Endothelial cell of umbilical vein (primary cell): Measurements from ENCODE around the gene MPZ. TPM values are rescaled to one million over a fixed set of nuclear protein-coding genes. Genes with fewer than 3 reads are reported as not detected.
A peak's percentile ranks its signal among the peaks of the same experiment; 100 is the strongest.

Experiments
- BruUV-seq: library from RNA; stranded (reverse); fragments of 400-500 nt; replicated peaks from 2 replicates; lab custom pipeline; 2021; lab: Mats Ljungman, UMichigan
- CTCF ChIA-PET: fragments of 300-600, 350-600 bp; sonication (Branson Sonifier 250); formaldehyde crosslinking; loops from one replicate; lab custom pipeline; 2021; ENCODE audit warnings: antibody characterized with exemption, inconsistent platforms; lab: Charles Lee
- POLR2A ChIA-PET: fragments of 300-600, 350-600 bp; sonication (Branson Sonifier 250); formaldehyde crosslinking; loops from one replicate; lab custom pipeline; 2021; ENCODE audit warnings: antibody characterized with exemption, inconsistent platforms; lab: Charles Lee
- DNase-seq: peaks from one replicate; pipeline ENCODE4 v3.0.0-alpha.2; 2011; ENCODE audit warnings: low read depth, low spot score
- FAIRE-seq: peaks from 2 replicates; lab custom pipeline; 2011; peaks lifted over from hg19 to GRCh38; lab: Jason Lieb, UNC
- H2AFZ ChIP-seq: 2 replicates; pipeline ENCODE4 v1.6.0; 2012; ENCODE audit warnings: low read depth, low read length, control low read depth, inconsistent platforms
- H3K27ac ChIP-seq: 2 replicates; pipeline ENCODE4 v1.5.1; 2011; ENCODE audit warnings: low read depth, mild to moderate bottlenecking, control low read depth, low read length, moderate library complexity; ENCODE audit not compliant: insufficient read depth
- H3K27me3 ChIP-seq, 2 experiments: 2 replicates each; pipeline versions ENCODE4 v1.6.0 to v1.6.1; 2011; ENCODE audit warnings: low read length in 2 of 2, mixed read lengths in 1 of 2; ENCODE audit not compliant: control insufficient read depth in 2 of 2, insufficient read depth in 2 of 2
- H3K36me3 ChIP-seq, 2 experiments: 2 replicates in 1 of 2; 3 replicates in 1 of 2; pipeline ENCODE4 v1.5.1; 2011; ENCODE audit warnings: low read length in 2 of 2, mild to moderate bottlenecking in 1 of 2, moderate library complexity in 1 of 2; ENCODE audit not compliant: control insufficient read depth in 2 of 2, insufficient read depth in 2 of 2; ENCODE audit errors: extremely low read depth in 1 of 2
- H3K4me1 ChIP-seq: 3 replicates; pipeline ENCODE4 v1.5.1; 2011; ENCODE audit warnings: mild to moderate bottlenecking, low read length; ENCODE audit not compliant: control insufficient read depth, insufficient read depth; ENCODE audit errors: extremely low read depth
- H3K4me2 ChIP-seq: 2 replicates; pipeline ENCODE4 v1.6.1; 2011; ENCODE audit warnings: low read length, control low read depth, mixed read lengths; ENCODE audit not compliant: insufficient read depth
- H3K4me3 ChIP-seq, 3 experiments: fragments of 200-600 bp in 1 of 3; sonication (generic), shearing (Covaris generic) in 1 of 3; replicated peaks in 1 of 3; 2 replicates each; pipeline ENCODE4 v1.5.1; 2011 to 2016; ENCODE audit warnings: control low read depth in 3 of 3, low read length in 3 of 3, mild to moderate bottlenecking in 2 of 3, inconsistent platforms in 1 of 3, low read depth in 1 of 3, moderate library complexity in 1 of 3; ENCODE audit not compliant: insufficient read depth in 1 of 3
- H3K79me2 ChIP-seq: 2 replicates; pipeline ENCODE4 v1.6.0; 2012; ENCODE audit warnings: low read length, inconsistent platforms; ENCODE audit not compliant: control insufficient read depth, insufficient read depth
- H3K9ac ChIP-seq: replicated peaks from 2 replicates; pipeline ENCODE3; 2011; ENCODE audit warnings: low read length, control low read depth; ENCODE audit not compliant: insufficient read depth; ENCODE audit errors: extremely low read depth
- H3K9me1 ChIP-seq: replicated peaks from 3 replicates; pipeline ENCODE4 v1.6.0; 2011; ENCODE audit warnings: mild to moderate bottlenecking, low read length; ENCODE audit not compliant: control insufficient read depth, insufficient read depth; ENCODE audit errors: extremely low read depth
- H3K9me3 ChIP-seq: replicated peaks from 2 replicates; pipeline ENCODE4 v1.5.1; 2012; ENCODE audit warnings: low read length, inconsistent platforms; ENCODE audit not compliant: control insufficient read depth, insufficient read depth
- H4K20me1 ChIP-seq: replicated peaks from 2 replicates; pipeline ENCODE3; 2011; ENCODE audit warnings: mild to moderate bottlenecking, low read length; ENCODE audit not compliant: control insufficient read depth, insufficient read depth; ENCODE audit errors: extremely low read depth
- CTCF ChIP-seq, 2 donors: IDR thresholded peaks; 1 replicate in 1 of 2; 2 replicates in 1 of 2; pipeline ENCODE4 v1.5.1; 2011; ENCODE audit warnings: low read length in 2 of 2, mild to moderate bottlenecking in 2 of 2, moderate library complexity in 2 of 2, control low read depth in 1 of 2, inconsistent platforms in 1 of 2, low read depth in 1 of 2; ENCODE audit not compliant: insufficient read depth in 1 of 2; ENCODE audit errors: extremely low read depth in 1 of 2
- EZH2 ChIP-seq: IDR thresholded peaks from 2 replicates; pipeline ENCODE4 v1.6.1; 2012; ENCODE audit warnings: borderline replicate concordance, low read depth, mild to moderate bottlenecking, moderate library complexity, low read length, inconsistent platforms; ENCODE audit not compliant: severe bottlenecking
- FOS ChIP-seq: IDR thresholded peaks from 2 replicates; pipeline ENCODE4 v1.6.1; 2011; ENCODE audit warnings: mild to moderate bottlenecking, low read length, moderate library complexity, borderline replicate concordance; ENCODE audit not compliant: insufficient read depth
- GATA2 ChIP-seq: IDR thresholded peaks from 2 replicates; pipeline ENCODE4 v1.7.0; 2011; ENCODE audit warnings: low read depth, mild to moderate bottlenecking, moderate library complexity, mixed read lengths, low read length; ENCODE audit not compliant: insufficient read length, insufficient read depth
- JUN ChIP-seq: IDR thresholded peaks from 2 replicates; pipeline ENCODE4 v1.6.1; 2011; ENCODE audit warnings: borderline replicate concordance, low read depth; ENCODE audit not compliant: insufficient read length, insufficient read depth
- MAX ChIP-seq: IDR thresholded peaks from 2 replicates; pipeline ENCODE4 v1.6.1; 2011; ENCODE audit not compliant: insufficient read depth, insufficient read length
- MYC ChIP-seq: IDR thresholded peaks from one replicate; pipeline ENCODE4 v1.6.1; 2011; ENCODE audit warnings: mild to moderate bottlenecking, low read depth, low read length
- POLR2A ChIP-seq: IDR thresholded peaks from 2 replicates; pipeline ENCODE4 v1.6.1; 2012; ENCODE audit warnings: low read depth, mild to moderate bottlenecking, control low read depth, low read length
- POLR2AphosphoS5 ChIP-seq: IDR thresholded peaks from 2 replicates; pipeline ENCODE4 v1.6.1; 2012; ENCODE audit warnings: low read depth, mild to moderate bottlenecking, control low read depth, low read length, moderate library complexity; ENCODE audit not compliant: insufficient read depth
- dilution Hi-C: fragments of 300-500 bp; cut with MboI; formaldehyde crosslinking; loops from one replicate; pipeline ENCODE4 v1.15.0; 2019; ENCODE audit warnings: low sequenced_read_pairs; ENCODE audit not compliant: extremely low pct_ligation_motif_present
- intact Hi-C: fragments of 100-400 bp; cut with micrococcal nuclease; formaldehyde crosslinking; loops from one replicate; pipeline ENCODE4 v1.10.0; 2022
- polyA plus RNA-seq, 4 experiments: library from polyadenylated mRNA; depleted of rRNA in 3 of 4; stranded (reverse) in 3 of 4; unstranded in 1 of 4; fragments of >200 nt; gene quantifications; 2 replicates each; pipeline versions ENCODE4 v1.2.1 to v1.2.3, GENCODE V29; 2011 to 2012; ENCODE audit warnings: missing spikeins in 1 of 4
- total RNA-seq: library from RNA; stranded (reverse); gene quantifications from 2 replicates; pipeline ENCODE4 v1.2.3, GENCODE V29; 2021

The MPZ gene
- total and polyA plus RNA-seq, 2 donors (not counting 3 experiments of a cell fraction or from before 2014, with no cell fraction given) = 2.0 to 7.0 TPM

- no peaks in the 10 kb centered on the region for H4K20me1 ChIP-seq
- H3K4me2 ChIP-seq = no peak overlapping the region
- peaks cover 4% of the 10 kb centered on the region for H3K79me2 ChIP-seq
- BruUV-seq = no TSS peak
- H3K4me3 ChIP-seq = no peak overlapping the region
- no peak overlapping the region for H2AFZ ChIP-seq
- no peaks in the 10 kb centered on the region for H3K27me3 ChIP-seq
- intact Hi-C loops = no loop called here
- no peaks in the 10 kb centered on the region for H3K36me3 ChIP-seq
- ChIA-PET CTCF (interaction anchor here (1.0 to 1.5 kb wide), 2 partner anchors 17 to 24 kb away, joined by 3 to 6 read pairs; no protein-coding TSS in a partner anchor), POLR2A (no interaction called here)
- H3K4me1 ChIP-seq = peaks cover 31% of the 10 kb centered on the region
- no peaks in the 10 kb centered on the region for H3K9me3 ChIP-seq
- DNase-seq (peak; percentile 11), FAIRE-seq (no peak)
- TF ChIP-seq POLR2AphosphoS5 (no peak), JUN (no peak), CTCF (IDR thresholded peaks at IDR 0.05; ENCODE audit: extremely low read depth in 1 of 2, insufficient read depth in 1 of 2, low read depth in 1 of 2, low read length in 2 of 2) (no peak), FOS (no peak), MYC (no peak), GATA2 (no peak), EZH2 (no peak), POLR2A (no peak), MAX (no peak)
- H3K27ac ChIP-seq = no peak overlapping the region
- H3K9me1 ChIP-seq = no peaks in the 10 kb centered on the region
- H3K9ac ChIP-seq = no peak overlapping the region
- dilution Hi-C loops = no loop called here
Measured at GRCh38 chr1:161307892-161308638, 1.7 kb downstream of the MPZ start.
